ENCODE results near the gene LNX1. TPM values are rescaled to one million over a fixed set of nuclear protein-coding genes. Genes with fewer than 3 reads are reported as not detected.

Gene LNX1
- total RNA-seq, 2 experiments from 2014 or later: not detected

- no peak overlapping the region for H3K27ac ChIP-seq (ENCODE audit: low read depth, low read length, poor library complexity, severe bottlenecking)
- TF ChIP-seq EZH2phosphoT487 (IDR thresholded peaks at IDR 0.05; ENCODE audit: borderline replicate concordance, low read depth, low read length) (no peak), CTCF (conservative IDR thresholded peaks at IDR 0.05; ENCODE audit: low read length) (no peak)
- H3K9me3 ChIP-seq (ENCODE audit: low read length): no peaks in the 10 kb centered on the region
- H3K4me3 ChIP-seq (ENCODE audit: low read depth, low read length, poor library complexity, severe bottlenecking): no peak overlapping the region
- intact Hi-C loops (cut with micrococcal nuclease; ENCODE audit: unreplicated experiment): no loop called here
- BruUV-seq (replicated peaks): no TSS peak
- H4K20me1 ChIP-seq (ENCODE audit: insufficient read depth, low read length): no peaks in the 10 kb centered on the region
- H2AFZ ChIP-seq (ENCODE audit: low read length): no peak overlapping the region
- ChIA-PET POLR2A (no interaction called here), CTCF (ENCODE audit: unreplicated experiment) (no interaction called here)
- H3K36me3 ChIP-seq (ENCODE audit: insufficient read depth, low read length): no peaks in the 10 kb centered on the region
- H3K9me2 ChIP-seq (ENCODE audit: insufficient read depth, low read length): no peaks in the 10 kb centered on the region
- DNase-seq (ENCODE audit: low spot score): no peak
- H3K4me1 ChIP-seq (ENCODE audit: insufficient read depth, low read length, poor library complexity, severe bottlenecking): no peaks in the 10 kb centered on the region
- H3K79me2 ChIP-seq (ENCODE audit: insufficient read depth, low read depth, low read length): no peaks in the 10 kb centered on the region
- no peak overlapping the region for H3K4me2 ChIP-seq (ENCODE audit: low read length)
Observed at GRCh38 chr4:53608649-53609048, 17.4 kb upstream of the LNX1 start.

GRCh38 chr4:53608242-53608641 lies 17.0 kb upstream of the LNX1 start:
- no peak overlapping the region for H3K4me3 ChIP-seq (ENCODE audit: low read depth, low read length, poor library complexity, severe bottlenecking)
- no peak overlapping the region for H3K27ac ChIP-seq (ENCODE audit: low read depth, low read length, poor library complexity, severe bottlenecking)
- no peaks in the 10 kb centered on the region for H3K36me3 ChIP-seq (ENCODE audit: insufficient read depth, low read length)
- no peak overlapping the region for H3K4me2 ChIP-seq (ENCODE audit: low read length)
- no peaks in the 10 kb centered on the region for H3K9me3 ChIP-seq (ENCODE audit: low read length)
- H3K4me1 ChIP-seq (ENCODE audit: insufficient read depth, low read length, poor library complexity, severe bottlenecking): no peaks in the 10 kb centered on the region
- no peaks in the 10 kb centered on the region for H3K79me2 ChIP-seq (ENCODE audit: insufficient read depth, low read depth, low read length)
- no peaks in the 10 kb centered on the region for H4K20me1 ChIP-seq (ENCODE audit: insufficient read depth, low read length)
- ChIA-PET POLR2A (no interaction called here), CTCF (ENCODE audit: unreplicated experiment) (no interaction called here)
- H2AFZ ChIP-seq (ENCODE audit: low read length): no peak overlapping the region
- TF ChIP-seq CTCF (conservative IDR thresholded peaks at IDR 0.05; ENCODE audit: low read length) (no peak), EZH2phosphoT487 (IDR thresholded peaks at IDR 0.05; ENCODE audit: borderline replicate concordance, low read depth, low read length) (no peak)
- H3K9me2 ChIP-seq (ENCODE audit: insufficient read depth, low read length): no peaks in the 10 kb centered on the region
- intact Hi-C loops (cut with micrococcal nuclease; ENCODE audit: unreplicated experiment): no loop called here
- no TSS peak for BruUV-seq (replicated peaks)
- DNase-seq (ENCODE audit: low spot score): no peak

GRCh38 chr4:53605783-53606182 lies 14.5 kb upstream of the LNX1 start:
- Histone ChIP-seq H3K9me3 (ENCODE audit: low read length) (no peaks in the 10 kb centered on the region), H3K27ac (ENCODE audit: low read depth, low read length, poor library complexity, severe bottlenecking) (no peak overlapping the region), H2AFZ (ENCODE audit: low read length) (no peak overlapping the region), H4K20me1 (ENCODE audit: insufficient read depth, low read length) (no peaks in the 10 kb centered on the region), H3K4me1 (ENCODE audit: insufficient read depth, low read length, poor library complexity, severe bottlenecking) (no peaks in the 10 kb centered on the region), H3K9me2 (ENCODE audit: insufficient read depth, low read length) (no peaks in the 10 kb centered on the region), H3K79me2 (ENCODE audit: insufficient read depth, low read depth, low read length) (no peaks in the 10 kb centered on the region), H3K4me3 (ENCODE audit: low read depth, low read length, poor library complexity, severe bottlenecking) (no peak overlapping the region), H3K36me3 (ENCODE audit: insufficient read depth, low read length) (no peaks in the 10 kb centered on the region), H3K4me2 (ENCODE audit: low read length) (no peak overlapping the region)
- POLR2A ChIA-PET: interaction anchor here (0.6 to 1.1 kb wide), 2 partner anchors 11 to 397 kb away, joined by 3 to 4 read pairs; no protein-coding TSS in a partner anchor
- DNase-seq (ENCODE audit: low spot score): no peak
- TF ChIP-seq CTCF (conservative IDR thresholded peaks at IDR 0.05; ENCODE audit: low read length) (no peak), EZH2phosphoT487 (IDR thresholded peaks at IDR 0.05; ENCODE audit: borderline replicate concordance, low read depth, low read length) (no peak)
- intact Hi-C loops (cut with micrococcal nuclease; ENCODE audit: unreplicated experiment): no loop called here
- no TSS peak for BruUV-seq (replicated peaks)
- CTCF ChIA-PET (ENCODE audit: unreplicated experiment): no interaction called here

Data from OCI-LY7 (cell line).